Breast epithelium (tissue), 3 donors: ENCODE data around the gene KCNV2.

Experiments
- POLR2A ChIP-seq: fragments of 450-650 bp; IDR thresholded peaks from one replicate; pipeline ENCODE4 v1.6.1; 2016; ENCODE audit warnings: antibody characterized with exemption, mild to moderate bottlenecking, moderate library complexity
- TF ChIP-seq, protein P1 (sequence below), 3 donors: fragments of 450-650 bp; IDR thresholded peaks; one replicate each; pipeline ENCODE4 v1.5.1; 2016 to 2017; ENCODE audit warnings: antibody characterized with exemption in 3 of 3, mild to moderate bottlenecking in 3 of 3, moderate library complexity in 3 of 3

DNA sequence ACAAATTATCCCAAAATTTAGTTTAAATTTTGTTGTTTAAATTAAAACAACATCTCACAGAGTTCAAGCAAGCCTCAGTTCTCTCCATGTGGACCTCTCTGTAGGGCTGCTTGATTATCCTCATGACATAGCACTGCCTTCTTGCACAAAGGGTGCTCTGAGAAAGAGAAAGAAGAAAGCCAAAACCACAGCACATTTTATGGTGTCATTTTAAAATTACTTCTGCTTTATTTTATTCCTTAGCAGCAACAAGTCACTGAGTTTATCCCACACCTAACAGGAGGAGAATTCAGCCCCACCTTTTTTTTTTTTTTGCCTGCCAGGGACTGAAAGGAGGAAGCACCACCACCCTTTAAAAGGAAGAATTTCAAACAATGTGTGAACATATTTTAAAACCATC is 12.8 kb upstream of the KCNV2 start:
- TF ChIP-seq, protein P1, sequence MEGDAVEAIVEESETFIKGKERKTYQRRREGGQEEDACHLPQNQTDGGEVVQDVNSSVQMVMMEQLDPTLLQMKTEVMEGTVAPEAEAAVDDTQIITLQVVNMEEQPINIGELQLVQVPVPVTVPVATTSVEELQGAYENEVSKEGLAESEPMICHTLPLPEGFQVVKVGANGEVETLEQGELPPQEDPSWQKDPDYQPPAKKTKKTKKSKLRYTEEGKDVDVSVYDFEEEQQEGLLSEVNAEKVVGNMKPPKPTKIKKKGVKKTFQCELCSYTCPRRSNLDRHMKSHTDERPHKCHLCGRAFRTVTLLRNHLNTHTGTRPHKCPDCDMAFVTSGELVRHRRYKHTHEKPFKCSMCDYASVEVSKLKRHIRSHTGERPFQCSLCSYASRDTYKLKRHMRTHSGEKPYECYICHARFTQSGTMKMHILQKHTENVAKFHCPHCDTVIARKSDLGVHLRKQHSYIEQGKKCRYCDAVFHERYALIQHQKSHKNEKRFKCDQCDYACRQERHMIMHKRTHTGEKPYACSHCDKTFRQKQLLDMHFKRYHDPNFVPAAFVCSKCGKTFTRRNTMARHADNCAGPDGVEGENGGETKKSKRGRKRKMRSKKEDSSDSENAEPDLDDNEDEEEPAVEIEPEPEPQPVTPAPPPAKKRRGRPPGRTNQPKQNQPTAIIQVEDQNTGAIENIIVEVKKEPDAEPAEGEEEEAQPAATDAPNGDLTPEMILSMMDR (IDR thresholded peaks at IDR 0.05), result no peak
- no peak for TF ChIP-seq POLR2A
